ENCODE results near the gene SNX6.
"Not testable (repeated sequence)": the region's sequence is repeated elsewhere in the genome, so short reads cannot be mapped to it uniquely, and the experiment has no call there.

SNX6 gene

GRCh38 chr14:34629657-34630529, at the start of gene SNX6:
TSS of gene SNX6 (minus strand) at chr14:34630148. CDS start at chr14:34630116, 32 bp downstream.
- DNase-seq = peak; percentile 85

- DNase-seq = no peak
Observed at GRCh38 chr14:34678735-34679134, 48.8 kb upstream of the SNX6 start.

- no peak for DNase-seq
Observed at GRCh38 chr14:34678306-34678705, 48.4 kb upstream of the SNX6 start.

GRCh38 chr14:34676516-34677211, 46.7 kb upstream of the SNX6 start:
- DNase-seq = no peak

- DNase-seq = no peak
Observed at GRCh38 chr14:34673702-34674101, 43.8 kb upstream of the SNX6 start.

- no peak for DNase-seq
Observed at GRCh38 chr14:34671716-34672115, 41.8 kb upstream of the SNX6 start.

GRCh38 chr14:34668111-34668510, 38.2 kb upstream of the SNX6 start:
- DNase-seq = no peak

- no peak for DNase-seq
Observed at GRCh38 chr14:34667007-34667406, 37.1 kb upstream of the SNX6 start.

GRCh38 chr14:34665785-34666435, 36.0 kb upstream of the SNX6 start:
- no peak for DNase-seq

- DNase-seq = no peak
Observed at GRCh38 chr14:34662561-34663088, 32.7 kb upstream of the SNX6 start.

- no peak for DNase-seq
Observed at GRCh38 chr14:34660796-34661195, 30.8 kb upstream of the SNX6 start.

- DNase-seq = no peak
Observed at GRCh38 chr14:34655959-34656358, 26.0 kb upstream of the SNX6 start.

GRCh38 chr14:34653073-34653472, 23.1 kb upstream of the SNX6 start:
- not testable (repeated sequence) for DNase-seq

- not testable (repeated sequence) for DNase-seq
Observed at GRCh38 chr14:34652348-34652747, 22.4 kb upstream of the SNX6 start.

GRCh38 chr14:34650786-34651584, 21.0 kb upstream of the SNX6 start:
- no peak for DNase-seq

GRCh38 chr14:34650006-34650405, 20.1 kb upstream of the SNX6 start:
- DNase-seq = not testable (repeated sequence)

- DNase-seq = no peak
Observed at GRCh38 chr14:34649344-34649743, 19.4 kb upstream of the SNX6 start.

- no peak for DNase-seq
Observed at GRCh38 chr14:34646570-34647255, 16.8 kb upstream of the SNX6 start.

GRCh38 chr14:34643361-34643760, 13.4 kb upstream of the SNX6 start:
- DNase-seq = no peak

- DNase-seq = no peak
Observed at GRCh38 chr14:34642595-34642994, 12.6 kb upstream of the SNX6 start.

- no peak for DNase-seq
Observed at GRCh38 chr14:34640826-34641225, 10.9 kb upstream of the SNX6 start.

GRCh38 chr14:34634360-34634771, 4.4 kb upstream of the SNX6 start:
- not testable (repeated sequence) for DNase-seq
